ENCODE results near the gene NCKIPSD.

- no peak for TF ChIP-seq CTCF (IDR thresholded peaks at IDR 0.05)
- TF ChIP-seq POLR2A (IDR thresholded peaks at IDR 0.05), result no peak
Measured at GRCh38 chr3:48648188-48648850, 37.4 kb downstream of the NCKIPSD start.

Measured in thyroid gland (tissue), 4 donors.